CD4-positive, alpha-beta T cell treated with Interleukin-1 beta for 1 hour (primary cell): ENCODE results near the gene ARHGDIG.

Source experiments
- DNase-seq, 2 donors: peaks; one replicate each; pipeline ENCODE4 v3.0.0-alpha.2; 2020 to 2022

Gene ARHGDIG

DNA sequence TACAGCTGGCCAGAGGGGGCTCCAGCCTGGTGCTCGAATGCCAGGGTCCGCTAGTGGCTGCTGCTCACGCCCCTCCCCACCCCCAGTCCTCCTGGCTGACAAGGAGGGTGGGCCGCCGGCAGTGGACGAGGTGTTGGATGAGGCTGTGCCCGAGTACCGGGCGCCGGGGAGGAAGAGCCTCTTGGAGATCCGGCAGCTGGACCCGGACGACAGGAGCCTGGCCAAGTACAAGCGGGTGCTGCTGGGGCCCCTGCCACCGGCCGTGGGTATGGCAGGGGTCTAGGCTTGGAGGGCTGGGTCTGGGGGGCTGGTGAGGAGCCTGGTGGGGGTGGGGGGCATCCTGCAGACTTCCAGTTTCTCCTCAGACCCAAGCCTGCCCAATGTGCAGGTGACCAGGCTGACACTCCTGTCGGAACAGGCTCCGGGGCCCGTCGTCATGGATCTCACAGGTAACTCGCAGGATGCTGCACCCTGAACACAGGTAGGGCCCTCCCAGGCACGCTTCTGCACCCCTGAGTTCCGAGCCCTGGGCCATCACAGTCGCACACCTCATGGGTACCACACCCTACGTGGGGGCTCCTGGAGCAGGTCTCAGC, 1.4 kb downstream of the ARHGDIG start:
- no peak for DNase-seq

GRCh38 chr16:282491-282890, 2.1 kb downstream of the ARHGDIG start:
- no peak for DNase-seq

GRCh38 chr16:283033-283805, 2.8 kb downstream of the ARHGDIG start, which contains the start of gene PDIA2:
TSS of gene PDIA2 (plus strand) at chr16:283164. CDS start at chr16:283170, 6 bp downstream.
- no peak for DNase-seq

- no peak for DNase-seq
Measured at GRCh38 chr16:284204-285120, 4.1 kb downstream of the ARHGDIG start.

DNA sequence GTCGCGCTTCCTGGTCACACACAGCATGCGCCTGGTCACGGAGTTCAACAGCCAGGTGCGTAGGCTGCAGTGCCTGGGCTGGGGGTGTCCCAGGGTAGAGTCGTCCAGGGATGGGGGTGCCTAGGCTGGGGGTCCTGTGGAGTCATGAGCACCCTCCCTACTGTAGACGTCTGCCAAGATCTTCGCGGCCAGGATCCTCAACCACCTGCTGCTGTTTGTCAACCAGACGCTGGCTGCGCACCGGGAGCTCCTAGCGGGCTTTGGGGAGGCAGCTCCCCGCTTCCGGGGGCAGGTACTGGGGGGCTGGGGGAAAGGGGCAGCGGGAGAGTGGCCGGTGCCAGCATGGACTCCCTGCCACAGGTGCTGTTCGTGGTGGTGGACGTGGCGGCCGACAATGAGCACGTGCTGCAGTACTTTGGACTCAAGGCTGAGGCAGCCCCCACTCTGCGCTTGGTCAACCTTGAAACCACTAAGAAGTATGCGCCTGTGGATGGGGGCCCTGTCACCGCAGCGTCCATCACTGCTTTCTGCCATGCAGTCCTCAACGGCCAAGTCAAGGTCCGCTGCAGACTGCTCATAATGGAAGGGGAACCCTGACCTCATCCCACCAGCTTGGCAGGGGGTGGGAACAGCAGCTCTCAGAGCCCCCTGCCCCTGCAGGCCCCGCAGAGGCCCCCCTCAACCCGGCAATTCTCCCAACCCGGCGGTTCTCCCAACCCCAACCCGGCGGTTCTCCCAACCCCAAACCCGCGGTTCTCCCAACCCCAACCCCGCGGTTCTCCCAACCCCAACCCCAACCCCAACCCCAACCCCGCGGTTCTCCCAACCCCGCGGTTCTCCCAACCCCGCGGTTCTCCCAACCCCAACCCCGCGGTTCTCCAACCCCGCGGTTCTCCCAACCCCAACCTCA, 5.0 kb downstream of the ARHGDIG start:
- no peak for DNase-seq

DNA sequence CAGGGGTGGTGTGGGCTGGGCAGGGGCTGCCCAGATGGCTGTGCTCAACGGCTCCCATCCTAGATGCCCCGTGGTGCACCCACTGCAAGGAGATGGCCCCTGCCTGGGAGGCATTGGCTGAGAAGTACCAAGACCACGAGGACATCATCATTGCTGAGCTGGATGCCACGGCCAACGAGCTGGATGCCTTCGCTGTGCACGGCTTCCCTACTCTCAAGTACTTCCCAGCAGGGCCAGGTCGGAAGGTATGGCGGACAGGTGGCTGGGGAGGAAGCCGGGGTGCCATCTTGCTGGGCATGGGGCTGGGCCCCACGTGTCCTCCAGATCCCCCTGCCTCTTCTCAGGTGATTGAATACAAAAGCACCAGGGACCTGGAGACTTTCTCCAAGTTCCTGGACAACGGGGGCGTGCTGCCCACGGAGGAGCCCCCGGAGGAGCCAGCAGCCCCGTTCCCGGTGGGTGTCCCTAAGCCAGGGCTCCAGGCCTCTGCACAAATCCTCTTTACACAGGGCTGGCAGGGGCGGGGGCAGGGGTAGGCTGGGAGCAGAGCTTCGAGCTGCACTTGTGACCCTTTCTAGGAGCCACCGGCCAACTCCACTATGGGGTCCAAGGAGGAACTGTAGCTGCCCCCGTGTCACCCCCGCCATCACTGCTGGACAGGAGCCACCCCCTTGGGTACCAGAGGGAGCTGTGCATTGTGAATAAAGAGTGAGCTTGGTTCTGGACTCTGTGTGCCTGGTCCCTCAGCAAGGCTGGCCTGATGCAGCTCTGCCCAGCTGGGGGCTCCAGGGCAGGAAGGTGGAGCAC, 6.3 kb downstream of the ARHGDIG start:
- DNase-seq = no peak

- DNase-seq = no peak
Measured at GRCh38 chr16:287298-287811, 7.0 kb downstream of the ARHGDIG start.

GRCh38 chr16:287981-288920, 7.9 kb downstream of the ARHGDIG start:
- DNase-seq = no peak

GRCh38 chr16:289395-289997, 9.1 kb downstream of the ARHGDIG start:
- DNase-seq = no peak

DNA sequence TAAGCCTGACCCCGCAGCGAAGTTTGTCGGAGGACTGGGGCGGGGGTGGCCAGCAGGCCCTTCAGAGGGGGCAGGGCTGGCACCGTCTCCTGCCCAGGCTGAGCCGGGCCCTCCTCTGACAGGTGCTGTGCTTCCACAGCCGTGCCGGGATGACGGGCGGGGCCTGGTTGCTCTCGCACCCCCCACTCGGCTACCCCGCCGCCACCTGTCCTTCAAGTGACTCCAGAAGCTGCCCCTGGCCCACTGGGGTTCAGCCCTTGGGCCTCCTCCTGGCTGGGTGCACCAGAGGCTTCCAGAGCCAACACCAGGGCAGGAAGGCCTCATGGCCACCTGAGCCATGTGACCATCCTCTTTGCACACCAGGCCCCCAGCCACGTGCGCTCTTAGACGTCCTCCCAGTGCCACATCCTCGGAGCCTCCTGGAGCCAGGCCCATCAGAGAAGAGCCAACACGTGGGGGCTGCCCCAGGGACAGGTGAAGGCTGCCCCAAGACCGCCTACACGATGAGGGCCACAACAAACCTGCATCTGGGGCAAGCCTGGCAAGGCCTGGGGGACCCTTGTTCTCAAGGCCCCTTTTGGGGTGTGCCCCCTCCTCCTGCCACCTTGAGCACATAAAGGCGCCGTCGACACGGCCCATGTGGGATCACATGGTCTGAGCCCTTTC, 9.8 kb downstream of the ARHGDIG start:
- DNase-seq = no peak

DNA sequence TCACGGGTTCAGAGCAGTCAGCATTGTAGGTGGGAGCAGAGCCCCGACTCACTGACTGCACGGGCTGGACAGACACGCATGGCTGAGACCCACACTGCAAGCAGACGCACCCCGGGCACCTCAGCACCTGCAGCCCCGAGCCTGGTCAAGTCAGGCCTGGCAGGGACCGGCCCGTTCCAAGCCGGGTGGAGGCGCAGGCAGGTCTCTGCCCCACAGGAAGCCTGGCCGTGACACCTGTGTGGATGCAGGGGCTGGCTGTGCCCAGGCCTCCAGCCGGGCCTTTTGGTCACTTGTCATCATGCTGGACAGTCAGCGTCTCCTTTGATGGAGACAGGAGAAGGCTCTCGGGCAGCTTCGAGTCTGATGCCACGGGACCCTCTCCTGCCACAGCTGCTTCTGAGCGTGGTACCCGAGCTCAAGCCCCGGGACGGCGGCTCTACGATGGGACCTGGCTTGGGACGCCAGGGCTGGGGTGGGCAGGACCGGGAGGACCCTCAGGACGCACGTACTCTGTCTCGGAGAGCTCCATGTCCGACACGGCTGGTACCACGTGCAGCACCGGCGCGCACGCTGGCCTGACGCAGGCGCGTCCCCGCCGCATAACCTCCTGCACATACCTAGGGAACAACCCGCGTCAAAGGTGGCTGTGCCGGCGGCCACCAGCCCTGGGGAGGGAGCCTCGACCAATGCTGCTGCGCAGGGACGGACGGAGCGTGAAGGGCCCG, 10.5 kb downstream of the ARHGDIG start:
- DNase-seq = no peak

DNA sequence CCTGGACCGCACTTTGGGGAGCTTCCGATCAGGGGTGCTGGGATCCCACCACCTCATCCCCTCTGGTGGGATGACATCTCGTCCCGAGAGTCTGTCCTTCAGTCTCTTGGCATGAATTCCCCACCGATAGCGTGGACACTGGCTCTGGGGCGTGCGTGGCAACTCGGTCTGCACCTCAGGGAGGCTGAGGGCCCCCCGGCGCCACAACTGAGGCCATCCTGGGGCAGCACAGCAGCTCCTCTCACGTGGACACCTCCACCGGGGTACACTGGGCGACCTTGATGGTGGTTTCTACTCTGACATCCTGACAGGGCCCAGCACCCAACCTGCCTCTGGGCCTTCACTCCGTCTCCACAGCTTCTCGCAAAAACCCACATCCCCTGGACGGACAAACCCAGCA, 11.1 kb downstream of the ARHGDIG start:
- DNase-seq = no peak

DNA sequence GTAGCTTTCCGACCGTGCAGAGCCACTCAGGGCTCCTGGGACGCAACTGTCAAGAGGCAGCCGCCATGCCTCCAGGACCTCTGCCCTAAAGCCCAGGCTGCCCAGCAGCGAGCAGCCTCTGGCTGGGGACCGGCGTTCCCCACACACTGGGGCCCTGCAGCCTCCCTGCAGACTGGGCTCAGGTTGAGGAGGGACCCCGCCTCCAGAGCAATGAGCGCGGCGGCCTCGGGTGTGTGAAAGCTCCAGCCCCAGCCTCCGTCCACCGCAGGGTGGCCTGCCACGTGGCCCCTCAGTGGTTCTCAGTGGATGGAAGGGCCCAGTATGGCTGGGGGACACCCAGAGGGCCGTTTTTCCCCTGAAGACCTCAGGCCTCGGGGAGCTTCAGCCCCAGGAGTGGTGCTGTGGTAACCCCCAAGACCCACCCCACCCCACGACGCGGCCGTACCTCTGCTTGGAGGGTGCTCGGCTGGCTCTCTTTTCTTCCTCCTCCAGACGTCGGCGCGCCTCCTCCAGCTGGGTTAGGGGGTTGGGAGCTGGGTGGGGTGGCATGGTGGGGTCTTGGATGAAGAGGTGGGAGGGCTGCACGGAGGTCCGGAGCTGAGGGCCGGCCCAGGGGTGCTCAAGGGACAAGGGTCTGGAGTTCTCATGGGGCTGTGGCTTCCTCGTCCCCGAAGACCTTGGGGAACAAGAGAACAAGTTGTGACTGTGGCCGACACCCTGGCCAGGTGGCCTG, 12.8 kb downstream of the ARHGDIG start:
- no peak for DNase-seq

DNA sequence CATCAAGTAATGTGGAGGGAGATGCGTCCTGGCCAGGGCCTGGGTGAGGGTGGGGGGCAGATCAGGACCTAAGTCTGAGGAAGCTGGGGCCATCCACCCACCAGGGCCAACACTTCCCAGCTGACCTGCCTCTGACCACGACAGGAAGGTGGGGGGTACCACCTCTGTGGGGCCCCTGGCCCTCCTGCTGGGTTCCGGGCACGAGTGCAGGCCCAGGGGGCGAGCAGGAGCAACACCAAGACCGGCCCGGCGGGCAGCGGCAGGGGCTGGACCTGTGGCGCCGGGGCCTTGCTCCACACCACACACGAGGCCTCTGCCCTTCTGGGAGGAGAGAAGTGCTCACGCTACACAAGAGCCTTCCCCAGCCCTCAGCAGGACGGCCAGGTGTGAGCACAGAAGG, 15.9 kb downstream of the ARHGDIG start:
- no peak for DNase-seq

GRCh38 chr16:296806-297510, 16.6 kb downstream of the ARHGDIG start:
- DNase-seq = no peak

- no peak for DNase-seq
Measured at GRCh38 chr16:297832-298231, 17.4 kb downstream of the ARHGDIG start.

- no peak for DNase-seq
Measured at GRCh38 chr16:301235-301634, 20.8 kb downstream of the ARHGDIG start.
